Gastroesophageal sphincter (tissue), 4 donors: ENCODE measurements around the gene PGAP3. TPM values are rescaled to one million over a fixed set of nuclear protein-coding genes. Genes with fewer than 3 reads are reported as not detected.

Source experiments
- ATAC-seq: fragments of 150-250 bp; one replicate; pipeline ENCODE4 v1.9.1; 2016; ENCODE audit warnings: mild to moderate bottlenecking, moderate library complexity
- H3K27ac ChIP-seq, 4 donors: fragments of 200-600 bp; sonication (generic) in 3 of 4; 1 replicate in 3 of 4; 2 replicates in 1 of 4; pipeline ENCODE4 v1.5.1; 2016 to 2019
- H3K27me3 ChIP-seq: fragments of 200-600 bp; sonication (generic); one replicate; pipeline ENCODE4 v1.5.1; 2019
- H3K36me3 ChIP-seq, 2 donors: fragments of 200-600 bp; sonication (generic); one replicate each; pipeline ENCODE4 v1.5.1; 2019; ENCODE audit warnings: control low read depth in 1 of 2
- H3K4me1 ChIP-seq, 3 donors: fragments of 200-600 bp; sonication (generic); 1 replicate in 2 of 3; 2 replicates in 1 of 3; pipeline ENCODE4 v1.5.1; 2016 to 2019; ENCODE audit warnings: control low read depth in 2 of 3
- H3K4me3 ChIP-seq, 2 donors: fragments of 200-600 bp; sonication (generic); one replicate each; pipeline ENCODE4 v1.5.1; 2019; ENCODE audit warnings: mild to moderate bottlenecking in 1 of 2, moderate library complexity in 1 of 2
- H3K9me3 ChIP-seq, 3 donors: fragments of 200-600 bp; sonication (generic); one replicate each; pipeline ENCODE4 v1.5.1; 2017 to 2019; ENCODE audit warnings: control low read depth in 2 of 3
- CTCF ChIP-seq, 4 experiments: fragments of 200-600 bp in 2 of 4; fragments of 450-650 bp in 2 of 4; sonication (generic) in 1 of 4; IDR thresholded peaks; one replicate each; pipeline ENCODE4 v1.5.1; 2017 to 2019; ENCODE audit warnings: antibody characterized with exemption in 4 of 4, mild to moderate bottlenecking in 2 of 4, moderate library complexity in 2 of 4
- EP300 ChIP-seq: sonication (generic); formaldehyde crosslinking; IDR thresholded peaks from one replicate; pipeline ENCODE4 v1.6.1; 2017; ENCODE audit warnings: antibody characterized with exemption, mild to moderate bottlenecking
- POLR2A ChIP-seq, 2 donors: fragments of 450-650 bp; IDR thresholded peaks; one replicate each; pipeline ENCODE4 v1.6.1; 2017; ENCODE audit warnings: antibody characterized with exemption in 2 of 2, mild to moderate bottlenecking in 2 of 2, moderate library complexity in 1 of 2
- POLR2AphosphoS5 ChIP-seq: sonication (generic); formaldehyde crosslinking; IDR thresholded peaks from one replicate; pipeline ENCODE4 v1.6.1; 2017; ENCODE audit warnings: antibody characterized with exemption
- WGBS, 2 donors: methylation state at CpG; one replicate each; pipeline ENCODE4 v1.1.5; 2018; ENCODE audit warnings: low coverage in 1 of 2; 5-methylcytosine and 5-hydroxymethylcytosine counted together
- total RNA-seq, 4 donors: library from RNA; depleted of rRNA; stranded (reverse); fragments of >200 nt; gene quantifications; one replicate each; pipeline ENCODE4 v1.1.0, GENCODE V29; 2016

The PGAP3 gene
- total RNA-seq, 4 donors from 2014 or later = 9.9 to 13.6 (median 11.1) TPM

GRCh38 chr17:39696731-39697130, 8.9 kb upstream of the PGAP3 start:
- no peak for ATAC-seq
- Histone ChIP-seq H3K9me3 (no peaks in the 10 kb centered on the region), H3K4me3 (no peak overlapping the region), H3K36me3 (peaks cover 0 to 7% of the 10 kb centered on the region in 2 donors), H3K27me3 (peaks cover 4% of the 10 kb centered on the region), H3K4me1 (peaks cover 0 to 23% (median 9%) of the 10 kb centered on the region in 3 donors), H3K27ac (no peak overlapping the region)
- 83% methylated on average over 1 of the region's 6 CpGs; no CpG with 5 or more reads in 1 of the 2 donors for WGBS, 2 donors
- TF ChIP-seq POLR2AphosphoS5 (no peak), POLR2A (IDR thresholded peaks at IDR 0.05) (no peak), EP300 (no peak), CTCF (IDR thresholded peaks at IDR 0.05) (no peak)

- 70 to 100% methylated on average over 1 to 2 of the region's 2 CpGs for WGBS, 2 donors
- H3K27me3 ChIP-seq = peaks cover under 1% of the 10 kb centered on the region
- peaks cover 0 to 10% (median 0%) of the 10 kb centered on the region in 3 donors for H3K4me1 ChIP-seq
- no peak for ATAC-seq
- H3K27ac ChIP-seq = no peak overlapping the region
- no peaks in the 10 kb centered on the region for H3K9me3 ChIP-seq
- H3K36me3 ChIP-seq = peaks cover 0 to 7% of the 10 kb centered on the region in 2 donors
- TF ChIP-seq POLR2AphosphoS5 = no peak
- no peak for TF ChIP-seq POLR2A (IDR thresholded peaks at IDR 0.05)
- TF ChIP-seq CTCF (IDR thresholded peaks at IDR 0.05) = no peak
- TF ChIP-seq EP300 = no peak
- H3K4me3 ChIP-seq = no peak overlapping the region
These were observed 7.2 kb upstream of the PGAP3 start for GRCh38 chr17:39695089-39695474.

- Histone ChIP-seq H3K4me3 (no peak overlapping the region), H3K27me3 (no peaks in the 10 kb centered on the region), H3K9me3 (no peaks in the 10 kb centered on the region), H3K4me1 (peaks cover 0 to 9% (median 0%) of the 10 kb centered on the region in 3 donors), H3K27ac (no peak overlapping the region), H3K36me3 (peaks cover 0 to 7% of the 10 kb centered on the region in 2 donors)
- no peak for ATAC-seq
- TF ChIP-seq EP300 (no peak), POLR2A (IDR thresholded peaks at IDR 0.05) (no peak), POLR2AphosphoS5 (no peak), CTCF (IDR thresholded peaks at IDR 0.05) (no peak)
- WGBS, 2 donors = 78 to 86% methylated on average over 4 to 5 of the region's 5 CpGs
These were observed 6.7 kb upstream of the PGAP3 start for GRCh38 chr17:39694593-39694992.

GRCh38 chr17:39688945-39689344, 1.1 kb upstream of the PGAP3 start:
- 29 to 31% methylated on average over 3 of the region's 3 CpGs for WGBS, 2 donors
- H3K27ac ChIP-seq = no peak overlapping the region
- no peak for TF ChIP-seq POLR2A (IDR thresholded peaks at IDR 0.05)
- TF ChIP-seq CTCF (IDR thresholded peaks at IDR 0.05) = no peak
- no peak for TF ChIP-seq POLR2AphosphoS5
- no peak for TF ChIP-seq EP300
- H3K4me1 ChIP-seq = peaks cover 0 to 20% (median 8%) of the 10 kb centered on the region in 3 donors
- peaks cover 0 to 19% of the 10 kb centered on the region in 2 donors for H3K36me3 ChIP-seq
- no peaks in the 10 kb centered on the region for H3K9me3 ChIP-seq
- ATAC-seq = no peak
- no peaks in the 10 kb centered on the region for H3K27me3 ChIP-seq
- no peak overlapping the region for H3K4me3 ChIP-seq

- 10 to 16% methylated on average over 6 of the region's 6 CpGs for WGBS, 2 donors
- no peak for ATAC-seq
- peaks cover 0 to 20% (median 8%) of the 10 kb centered on the region in 3 donors for H3K4me1 ChIP-seq
- H3K27me3 ChIP-seq = no peaks in the 10 kb centered on the region
- no peak for TF ChIP-seq CTCF (IDR thresholded peaks at IDR 0.05)
- TF ChIP-seq POLR2A (IDR thresholded peaks at IDR 0.05) = no peak
- TF ChIP-seq EP300 = no peak
- no peak for TF ChIP-seq POLR2AphosphoS5
- H3K36me3 ChIP-seq = peaks cover 0 to 24% of the 10 kb centered on the region in 2 donors
- peak overlapping the region; percentile 69 to 76 for H3K4me3 ChIP-seq
- H3K27ac ChIP-seq = peak overlapping the region; percentile 55 to 93 (median 90)
- H3K9me3 ChIP-seq = no peaks in the 10 kb centered on the region
These were observed 598 bp upstream of the PGAP3 start for GRCh38 chr17:39688475-39688835.
